ENCODE measurements around the gene MACF1.

DNA sequence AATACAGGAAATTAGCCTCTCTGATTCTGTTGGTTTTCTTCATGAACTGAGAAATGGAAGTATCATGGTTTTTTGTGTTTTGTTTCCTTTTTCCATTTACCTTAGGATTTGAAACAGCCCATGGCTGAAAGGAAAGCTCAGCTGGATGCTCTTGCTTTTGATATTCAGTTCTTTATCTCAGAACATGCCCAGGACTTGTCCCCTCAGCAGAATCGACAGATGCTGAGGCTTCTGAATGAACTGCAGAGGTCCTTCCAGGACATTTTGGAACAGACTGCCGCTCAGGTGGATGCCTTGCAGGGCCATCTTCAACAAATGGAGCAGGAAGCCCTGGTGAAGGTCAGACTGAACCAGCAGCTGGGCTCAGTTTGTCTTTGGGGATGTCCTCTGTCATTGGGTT, 142.4 kb downstream of the MACF1 start:
- TF ChIP-seq, protein P1, sequence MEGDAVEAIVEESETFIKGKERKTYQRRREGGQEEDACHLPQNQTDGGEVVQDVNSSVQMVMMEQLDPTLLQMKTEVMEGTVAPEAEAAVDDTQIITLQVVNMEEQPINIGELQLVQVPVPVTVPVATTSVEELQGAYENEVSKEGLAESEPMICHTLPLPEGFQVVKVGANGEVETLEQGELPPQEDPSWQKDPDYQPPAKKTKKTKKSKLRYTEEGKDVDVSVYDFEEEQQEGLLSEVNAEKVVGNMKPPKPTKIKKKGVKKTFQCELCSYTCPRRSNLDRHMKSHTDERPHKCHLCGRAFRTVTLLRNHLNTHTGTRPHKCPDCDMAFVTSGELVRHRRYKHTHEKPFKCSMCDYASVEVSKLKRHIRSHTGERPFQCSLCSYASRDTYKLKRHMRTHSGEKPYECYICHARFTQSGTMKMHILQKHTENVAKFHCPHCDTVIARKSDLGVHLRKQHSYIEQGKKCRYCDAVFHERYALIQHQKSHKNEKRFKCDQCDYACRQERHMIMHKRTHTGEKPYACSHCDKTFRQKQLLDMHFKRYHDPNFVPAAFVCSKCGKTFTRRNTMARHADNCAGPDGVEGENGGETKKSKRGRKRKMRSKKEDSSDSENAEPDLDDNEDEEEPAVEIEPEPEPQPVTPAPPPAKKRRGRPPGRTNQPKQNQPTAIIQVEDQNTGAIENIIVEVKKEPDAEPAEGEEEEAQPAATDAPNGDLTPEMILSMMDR (IDR thresholded peaks at IDR 0.05; ENCODE audit: low read depth, low read length), result no peak
- no peak for TF ChIP-seq POLR2A (IDR thresholded peaks at IDR 0.05; ENCODE audit: extremely low read depth, insufficient read length)
- TF ChIP-seq, protein P2, sequence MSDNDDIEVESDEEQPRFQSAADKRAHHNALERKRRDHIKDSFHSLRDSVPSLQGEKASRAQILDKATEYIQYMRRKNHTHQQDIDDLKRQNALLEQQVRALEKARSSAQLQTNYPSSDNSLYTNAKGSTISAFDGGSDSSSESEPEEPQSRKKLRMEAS (IDR thresholded peaks at IDR 0.05; ENCODE audit: low read depth, low read length), result no peak

All from NB4 (cell line).